ENCODE measurements around the gene BCAM.

Gene BCAM

GRCh38 chr19:44818466-44819031 lies 9.6 kb downstream of the BCAM start:
- no peak for TF ChIP-seq CTCF (IDR thresholded peaks at IDR 0.05; ENCODE audit: low read depth, low read length, missing control alignments)
- no peak for DNase-seq (ENCODE audit: extremely low read depth, low read depth)
- H3K4me3 ChIP-seq (replicated peaks; ENCODE audit: low read depth, low read length) = no peak overlapping the region

DNA sequence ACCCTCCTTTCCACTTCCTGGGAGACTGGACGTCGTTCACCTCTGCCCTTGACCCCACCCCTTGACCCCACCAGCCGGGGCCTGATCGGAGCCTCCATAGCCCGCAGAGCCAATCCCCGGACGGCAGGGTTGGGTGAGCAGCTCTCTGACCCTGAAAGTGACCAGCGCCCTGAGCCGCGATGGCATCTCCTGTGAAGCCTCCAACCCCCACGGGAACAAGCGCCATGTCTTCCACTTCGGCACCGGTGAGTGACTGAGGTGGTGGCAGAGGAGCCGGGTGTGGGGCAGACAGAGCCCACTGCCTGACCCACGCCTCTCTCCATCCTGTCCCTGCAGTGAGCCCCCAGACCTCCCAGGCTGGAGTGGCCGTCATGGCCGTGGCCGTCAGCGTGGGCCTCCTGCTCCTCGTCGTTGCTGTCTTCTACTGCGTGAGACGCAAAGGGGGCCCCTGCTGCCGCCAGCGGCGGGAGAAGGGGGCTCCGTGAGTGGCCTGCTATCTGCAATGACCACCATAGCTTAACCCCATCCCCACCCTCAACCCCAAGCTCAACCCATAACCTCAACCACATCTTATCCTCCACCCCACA lies 10.4 kb downstream of the BCAM start:
- DNase-seq (ENCODE audit: extremely low read depth, low read depth) = no peak
- H3K4me3 ChIP-seq (replicated peaks; ENCODE audit: low read depth, low read length) = no peak overlapping the region
- TF ChIP-seq CTCF (IDR thresholded peaks at IDR 0.05; ENCODE audit: low read depth, low read length, missing control alignments) = no peak

DNA sequence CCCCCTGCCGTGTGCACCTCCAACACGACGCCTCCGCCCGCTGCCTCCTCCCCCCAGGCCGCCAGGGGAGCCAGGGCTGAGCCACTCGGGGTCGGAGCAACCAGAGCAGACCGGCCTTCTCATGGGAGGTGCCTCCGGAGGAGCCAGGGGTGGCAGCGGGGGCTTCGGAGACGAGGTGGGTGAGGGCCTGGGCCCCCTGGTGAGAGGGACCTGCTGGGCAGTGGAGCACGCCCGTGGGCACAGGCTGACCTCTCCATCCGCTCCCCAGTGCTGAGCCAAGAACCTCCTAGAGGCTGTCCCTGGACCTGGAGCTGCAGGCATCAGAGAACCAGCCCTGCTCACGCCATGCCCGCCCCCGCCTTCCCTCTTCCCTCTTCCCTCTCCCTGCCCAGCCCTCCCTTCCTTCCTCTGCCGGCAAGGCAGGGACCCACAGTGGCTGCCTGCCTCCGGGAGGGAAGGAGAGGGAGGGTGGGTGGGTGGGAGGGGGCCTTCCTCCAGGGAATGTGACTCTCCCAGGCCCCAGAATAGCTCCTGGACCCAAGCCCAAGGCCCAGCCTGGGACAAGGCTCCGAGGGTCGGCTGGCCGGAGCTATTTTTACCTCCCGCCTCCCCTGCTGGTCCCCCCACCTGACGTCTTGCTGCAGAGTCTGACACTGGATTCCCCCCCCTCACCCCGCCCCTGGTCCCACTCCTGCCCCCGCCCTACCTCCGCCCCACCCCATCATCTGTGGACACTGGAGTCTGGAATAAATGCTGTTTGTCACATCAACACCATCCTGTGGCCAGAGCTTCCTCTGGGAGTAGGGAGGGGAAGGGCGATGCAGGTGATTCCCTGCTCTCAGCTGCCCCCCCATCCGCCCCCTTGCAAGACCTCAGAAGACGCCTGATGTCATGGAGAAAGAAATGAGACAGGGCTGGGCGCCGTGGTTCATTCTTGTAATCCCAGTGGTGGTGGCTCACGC lies 12.0 kb downstream of the BCAM start:
- H3K4me3 ChIP-seq (replicated peaks; ENCODE audit: low read depth, low read length) = no peak overlapping the region
- no peak for TF ChIP-seq CTCF (IDR thresholded peaks at IDR 0.05; ENCODE audit: low read depth, low read length, missing control alignments)
- DNase-seq (ENCODE audit: extremely low read depth, low read depth) = no peak

- DNase-seq (ENCODE audit: extremely low read depth, low read depth) = no peak
- TF ChIP-seq CTCF (IDR thresholded peaks at IDR 0.05; ENCODE audit: low read depth, low read length, missing control alignments) = no peak
- H3K4me3 ChIP-seq (replicated peaks; ENCODE audit: low read depth, low read length) = no peak overlapping the region
Measured at GRCh38 chr19:44822177-44822576, 13.3 kb downstream of the BCAM start.

GRCh38 chr19:44822670-44823372 lies 13.9 kb downstream of the BCAM start:
- no peak overlapping the region for H3K4me3 ChIP-seq (replicated peaks; ENCODE audit: low read depth, low read length)
- TF ChIP-seq CTCF (IDR thresholded peaks at IDR 0.05; ENCODE audit: low read depth, low read length, missing control alignments) = no peak
- DNase-seq (ENCODE audit: extremely low read depth, low read depth) = no peak

- H3K4me3 ChIP-seq (replicated peaks; ENCODE audit: low read depth, low read length) = no peak overlapping the region
- TF ChIP-seq CTCF (IDR thresholded peaks at IDR 0.05; ENCODE audit: low read depth, low read length, missing control alignments) = no peak
- DNase-seq (ENCODE audit: extremely low read depth, low read depth) = no peak
Measured at GRCh38 chr19:44823373-44823698, 14.4 kb downstream of the BCAM start.
